HuH-7 (cell line): ENCODE measurements around the gene NUAK2.
A peak's percentile ranks its signal among the peaks of the same experiment; 100 is the strongest.

ENCODE experiments used
- DNase-seq: peaks from one replicate; pipeline ENCODE4 v3.0.0; 2011; ENCODE audit warnings: low spot score

Gene NUAK2

DNA sequence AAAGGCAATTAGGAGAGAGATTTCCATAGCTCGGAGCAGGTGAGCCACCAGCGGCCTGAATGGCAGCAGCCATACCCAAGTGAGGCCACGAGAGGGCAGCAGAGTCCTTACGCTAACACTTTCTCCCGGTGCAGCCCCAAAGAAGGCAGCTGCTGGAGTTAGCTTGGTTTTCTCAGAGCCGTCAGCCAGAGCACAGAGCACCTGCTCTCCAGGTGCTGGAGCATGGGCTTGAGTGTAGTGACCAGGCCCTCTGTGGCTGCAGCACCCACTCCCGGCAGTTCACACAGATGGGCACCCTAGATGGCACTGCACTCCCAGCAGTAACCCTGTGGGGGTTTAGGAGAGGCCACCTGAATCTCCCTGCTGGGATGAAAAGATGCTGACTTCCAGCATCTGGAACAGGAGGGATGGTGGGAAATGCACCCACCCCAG lies 48.0 kb downstream of the NUAK2 start:
- DNase-seq: peak; percentile 95

DNA sequence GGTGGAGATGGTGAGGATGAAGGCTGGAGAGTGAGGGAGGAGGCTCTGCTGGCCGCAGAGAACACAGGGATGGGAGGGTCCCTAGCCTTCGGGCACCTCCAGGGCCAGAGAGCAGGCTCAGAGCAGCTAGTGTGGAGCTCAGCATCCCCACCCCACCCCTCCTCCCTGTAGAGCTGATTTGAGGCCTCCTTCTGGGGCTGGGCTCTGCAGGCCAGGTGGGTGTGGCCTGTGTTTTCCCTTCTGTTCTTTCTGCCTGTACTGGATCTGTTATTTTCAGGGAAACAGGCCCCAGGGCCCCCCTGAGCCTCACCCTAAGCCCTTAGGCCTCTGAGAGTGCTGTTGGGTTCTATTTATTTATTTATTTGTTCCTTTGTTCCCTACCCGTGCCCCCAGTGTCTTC lies 49.0 kb downstream of the NUAK2 start:
- DNase-seq: no peak

DNA sequence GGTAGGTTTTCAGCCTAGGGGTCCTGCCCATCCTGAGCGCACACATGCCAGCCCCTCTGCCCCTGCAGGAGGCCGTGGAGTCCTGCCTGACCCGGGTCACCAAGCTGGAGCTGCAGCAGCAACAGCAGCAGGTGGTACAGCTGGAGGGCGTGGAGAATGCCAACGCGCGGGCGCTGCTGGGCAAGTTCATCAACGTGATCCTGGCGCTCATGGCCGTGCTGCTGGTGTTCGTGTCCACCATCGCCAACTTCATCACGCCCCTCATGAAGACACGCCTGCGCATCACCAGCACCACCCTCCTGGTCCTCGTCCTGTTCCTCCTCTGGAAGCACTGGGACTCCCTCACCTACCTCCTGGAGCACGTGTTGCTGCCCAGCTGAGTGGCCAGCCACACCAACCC lies 49.8 kb downstream of the NUAK2 start:
- no peak for DNase-seq

- no peak for DNase-seq
These were observed 50.3 kb downstream of the NUAK2 start for GRCh38 chr1:205271277-205271676.

DNA sequence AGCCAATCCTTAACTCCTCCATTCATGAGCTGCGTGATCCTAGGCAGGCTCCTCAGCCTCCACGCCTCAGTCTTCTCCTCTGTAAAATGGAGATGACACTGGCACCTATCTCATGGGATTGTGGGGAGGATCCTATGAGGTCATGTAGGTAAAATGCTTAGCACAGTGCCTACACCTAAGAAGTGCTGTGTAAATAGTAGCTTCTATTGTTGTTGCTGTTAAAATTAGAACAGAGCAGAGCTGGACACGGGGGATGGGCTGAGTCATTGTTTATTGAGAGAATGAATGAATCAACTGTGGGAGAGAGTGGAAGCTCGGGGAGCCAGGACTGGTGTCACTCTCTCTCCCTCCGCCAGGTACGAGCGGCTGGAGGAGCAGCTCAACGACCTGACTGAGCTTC lies 50.8 kb downstream of the NUAK2 start:
- DNase-seq: no peak

DNA sequence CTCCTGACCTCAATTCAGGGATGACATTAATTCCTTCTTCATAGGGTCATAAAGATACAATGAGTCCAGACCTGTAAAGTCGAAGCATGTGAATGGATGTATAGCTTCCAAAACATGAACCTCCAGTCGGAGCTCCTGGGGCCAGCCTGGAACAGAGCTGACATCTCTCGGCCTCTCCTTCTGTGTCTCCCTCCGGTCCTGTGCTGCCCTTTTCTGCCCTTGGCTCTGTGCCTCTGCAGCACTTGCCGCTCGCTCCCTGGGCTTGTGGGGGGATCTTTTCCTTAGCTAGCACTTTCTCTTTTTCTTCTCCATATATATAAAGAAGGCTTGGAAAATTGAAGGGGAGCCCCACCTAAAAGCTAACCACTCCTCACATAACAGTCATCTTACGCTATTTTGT lies 51.3 kb downstream of the NUAK2 start:
- no peak for DNase-seq

- DNase-seq: no peak
These were observed 51.8 kb downstream of the NUAK2 start for GRCh38 chr1:205269711-205270110.

DNA sequence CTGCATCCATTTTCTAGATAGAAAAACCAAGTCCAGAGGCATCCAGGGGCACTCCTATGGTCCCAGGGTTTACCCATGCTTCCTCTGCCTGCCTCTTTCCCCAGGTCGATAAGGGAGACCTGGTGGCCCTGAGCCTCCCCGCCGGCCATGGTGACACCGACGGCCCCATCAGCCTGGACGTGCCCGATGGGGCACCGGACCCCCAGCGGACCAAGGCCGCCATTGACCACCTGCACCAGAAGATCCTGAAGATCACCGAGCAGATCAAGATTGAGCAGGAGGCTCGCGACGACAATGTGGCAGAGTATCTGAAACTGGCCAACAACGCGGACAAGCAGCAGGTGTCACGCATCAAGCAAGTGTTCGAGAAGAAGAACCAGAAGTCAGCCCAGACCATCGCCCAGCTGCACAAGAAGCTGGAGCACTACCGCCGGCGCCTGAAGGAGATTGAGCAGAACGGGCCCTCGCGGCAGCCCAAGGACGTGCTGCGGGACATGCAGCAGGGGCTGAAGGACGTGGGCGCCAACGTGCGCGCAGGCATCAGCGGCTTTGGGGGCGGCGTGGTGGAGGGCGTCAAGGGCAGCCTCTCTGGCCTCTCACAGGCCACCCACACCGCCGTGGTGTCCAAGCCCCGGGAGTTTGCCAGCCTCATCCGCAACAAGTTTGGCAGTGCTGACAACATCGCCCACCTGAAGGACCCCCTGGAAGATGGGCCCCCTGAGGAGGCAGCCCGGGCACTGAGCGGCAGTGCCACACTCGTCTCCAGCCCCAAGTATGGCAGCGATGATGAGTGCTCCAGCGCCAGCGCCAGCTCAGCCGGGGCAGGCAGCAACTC lies 52.5 kb downstream of the NUAK2 start:
- no peak for DNase-seq

GRCh38 chr1:205267306-205267902 lies 54.1 kb downstream of the NUAK2 start:
- no peak for DNase-seq

DNA sequence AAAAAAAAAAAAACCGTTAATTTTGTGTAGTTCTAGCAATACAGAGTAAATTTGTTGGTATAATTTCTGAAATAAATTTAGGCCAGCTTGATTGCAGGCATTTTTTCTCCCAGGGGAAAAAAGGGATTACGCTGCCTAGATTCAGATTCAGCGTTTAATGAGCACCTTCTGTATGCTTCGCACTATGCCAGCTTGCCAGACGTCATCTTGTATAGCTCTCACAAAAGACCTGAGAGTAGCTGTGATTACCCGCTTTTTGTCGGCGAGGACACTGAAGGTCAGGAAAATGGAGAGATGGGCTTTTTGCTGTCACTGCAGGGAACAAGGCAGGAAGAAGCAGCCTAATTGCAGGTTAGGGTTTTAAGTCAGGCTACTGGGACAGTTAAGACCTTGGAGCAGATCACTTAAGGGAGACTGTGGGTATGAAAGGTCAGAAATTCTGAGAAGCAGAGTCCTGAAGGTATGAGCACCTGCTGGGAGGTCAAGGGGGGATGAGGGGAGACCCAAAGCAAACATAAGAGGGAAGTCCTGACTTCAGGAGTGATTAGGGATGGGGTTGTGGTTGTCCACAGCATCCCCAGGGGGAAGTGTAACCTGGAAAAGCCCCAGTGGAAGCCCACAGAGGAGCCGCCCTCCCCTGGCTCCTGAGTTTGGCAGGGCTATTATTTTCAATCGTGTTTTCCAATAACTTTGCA lies 54.8 kb downstream of the NUAK2 start:
- no peak for DNase-seq

GRCh38 chr1:205263580-205264190 lies 57.9 kb downstream of the NUAK2 start:
- no peak for DNase-seq

DNA sequence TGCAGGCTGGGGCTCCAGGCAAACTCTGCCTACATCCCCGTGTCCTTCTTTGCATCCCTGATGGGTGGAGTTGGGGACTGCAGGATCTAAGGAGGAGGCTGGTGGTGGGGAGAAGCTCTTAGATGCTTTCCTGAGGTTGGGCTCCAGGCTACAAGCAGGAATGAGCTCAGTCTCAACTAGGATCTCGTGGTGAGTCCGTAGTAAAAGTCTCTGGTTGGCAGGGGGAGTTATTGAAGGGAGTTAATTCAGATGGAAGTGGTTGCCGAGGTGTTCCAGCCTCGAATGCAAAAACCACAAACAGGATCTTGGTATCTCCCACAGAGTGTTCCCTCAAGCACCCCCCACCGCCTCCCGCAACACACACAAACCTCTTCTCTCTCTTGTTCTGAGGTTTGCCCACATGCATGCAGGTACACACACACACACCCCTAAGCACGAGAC lies 58.8 kb downstream of the NUAK2 start:
- no peak for DNase-seq

DNA sequence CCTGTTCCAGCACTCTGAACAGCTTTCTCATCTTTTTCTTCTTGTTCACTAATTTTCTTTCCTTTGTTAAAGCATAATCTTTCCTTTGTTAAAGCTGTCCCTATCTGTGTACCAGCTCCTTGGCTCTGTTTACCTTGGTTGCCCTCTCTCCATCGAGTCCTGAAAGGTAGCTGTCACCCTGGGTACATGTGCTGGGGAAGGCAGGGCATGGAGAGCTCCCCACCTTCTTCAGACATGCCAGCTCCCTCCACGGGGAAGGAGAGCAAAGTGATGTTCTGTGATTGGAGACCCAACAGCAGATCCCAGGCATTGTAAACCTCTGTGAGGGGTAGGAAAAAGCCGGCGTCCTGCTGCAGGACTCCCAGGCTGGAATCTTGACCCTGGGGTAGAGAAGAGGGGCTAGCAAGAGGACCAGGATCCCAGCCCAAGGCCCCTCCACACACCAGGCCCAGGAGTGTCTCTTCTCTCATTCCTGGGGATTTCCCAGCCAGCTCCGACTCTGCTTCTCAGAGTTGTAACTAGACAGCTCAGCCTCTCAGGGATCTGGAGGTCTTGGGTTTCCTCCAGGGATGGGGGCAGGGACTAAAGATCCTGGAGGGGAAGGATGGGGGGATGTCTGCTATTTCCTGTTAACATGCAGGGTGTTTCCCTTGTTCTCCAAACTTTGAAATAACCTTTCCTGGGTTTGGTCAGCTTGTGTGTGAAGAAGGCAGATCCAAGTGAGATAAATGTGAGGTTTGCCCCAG lies 59.4 kb downstream of the NUAK2 start:
- no peak for DNase-seq

GRCh38 chr1:205260948-205261732 lies 60.4 kb downstream of the NUAK2 start:
- no peak for DNase-seq

DNA sequence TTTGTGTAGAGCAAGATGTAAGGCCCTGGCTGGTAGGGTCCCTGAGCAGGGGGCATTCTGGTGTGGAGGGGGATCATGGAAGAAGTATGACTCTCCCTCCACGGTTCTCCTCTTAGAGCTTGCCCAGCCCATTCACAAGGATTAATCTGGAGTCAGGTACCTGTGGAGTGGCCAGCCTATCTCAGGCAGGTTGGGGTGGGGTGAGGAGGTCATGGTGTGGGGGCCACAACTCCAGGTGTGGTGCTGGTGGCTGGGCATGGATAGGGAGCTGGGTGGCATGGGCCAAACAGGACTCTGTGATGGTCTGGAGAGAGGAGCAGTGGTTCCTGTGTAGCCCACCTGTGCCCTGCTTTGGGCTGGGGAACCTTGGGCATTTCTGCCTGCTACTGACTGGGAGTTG lies 61.5 kb downstream of the NUAK2 start:
- no peak for DNase-seq

DNA sequence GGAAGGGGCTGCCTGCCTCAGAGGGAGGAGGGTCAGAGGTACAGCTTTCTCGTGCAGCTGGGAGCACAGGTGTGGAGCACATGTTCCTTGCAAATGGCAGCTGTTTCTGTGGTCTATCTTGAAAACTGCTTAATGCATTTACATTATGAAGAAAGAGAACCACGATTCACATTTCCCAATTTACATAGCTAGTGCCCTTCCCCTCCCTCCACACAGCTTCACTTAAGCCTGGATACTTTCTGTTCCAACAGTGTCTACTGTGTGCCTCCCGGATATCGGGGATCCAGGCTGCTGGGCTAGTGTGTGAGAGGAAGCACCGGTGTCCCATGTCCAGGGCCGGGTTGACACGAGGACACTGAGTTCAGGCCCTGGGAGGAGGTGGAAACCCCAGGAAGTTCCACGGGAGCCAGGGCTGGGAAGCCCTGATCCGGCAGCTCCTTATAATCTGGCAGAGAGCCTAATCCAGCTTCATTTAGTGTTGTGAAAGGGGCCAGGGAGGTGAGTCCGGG lies 62.2 kb downstream of the NUAK2 start:
- DNase-seq: no peak

DNA sequence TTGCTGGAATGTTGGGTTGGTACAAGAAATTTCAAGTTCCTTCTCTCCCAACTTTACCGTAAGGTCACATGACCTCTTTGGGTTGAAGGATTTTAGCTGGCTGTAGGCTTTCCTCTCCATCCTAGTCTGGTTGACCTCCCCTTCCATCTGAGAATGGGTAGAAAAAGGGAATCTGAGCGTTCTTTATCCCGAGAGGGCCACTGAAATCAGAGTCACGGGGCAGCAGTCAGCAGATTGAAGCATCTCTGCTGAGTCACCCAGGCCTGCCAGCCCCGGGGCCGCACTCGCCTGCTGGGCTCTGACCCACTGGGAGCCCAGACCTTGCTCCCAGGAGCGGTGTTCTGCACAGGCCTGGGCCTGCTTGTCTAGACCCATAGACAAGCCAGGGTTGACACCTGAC lies 62.8 kb downstream of the NUAK2 start:
- DNase-seq: no peak

GRCh38 chr1:205258261-205258691 lies 63.3 kb downstream of the NUAK2 start:
- DNase-seq: no peak

- DNase-seq: no peak
These were observed 63.8 kb downstream of the NUAK2 start for GRCh38 chr1:205257735-205258134.

DNA sequence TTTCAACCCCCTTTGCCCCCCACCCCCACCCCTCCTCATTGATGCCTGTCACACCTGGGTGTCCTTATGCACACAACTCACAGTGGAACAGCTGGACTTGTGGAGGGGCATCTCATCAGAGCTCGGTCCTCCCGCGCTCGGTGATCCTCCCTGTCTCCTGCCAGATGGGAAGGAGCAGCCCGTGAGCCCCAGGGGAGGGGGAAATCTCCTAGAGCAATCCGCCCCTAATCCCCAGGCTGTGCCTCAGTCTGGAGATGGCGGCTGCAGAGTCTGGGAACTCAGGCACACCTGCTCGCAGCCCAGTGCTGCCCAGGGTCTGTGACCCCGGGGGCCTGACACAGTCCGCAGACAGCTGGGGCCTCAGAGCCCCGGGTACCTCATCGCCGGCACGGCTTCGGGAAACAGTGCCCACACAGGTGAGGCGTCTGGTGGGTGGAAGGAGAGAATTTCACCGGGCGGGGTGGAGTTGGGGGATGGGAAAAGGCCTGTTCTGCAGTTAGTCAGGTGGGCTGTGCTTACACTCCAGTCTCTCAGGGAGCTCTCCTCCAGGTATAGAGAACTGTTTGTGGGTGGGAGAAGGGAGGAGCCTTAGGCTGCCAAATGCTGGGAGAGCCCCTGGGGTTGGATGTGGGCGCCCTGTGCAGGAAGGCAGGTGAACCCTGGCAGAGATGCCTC lies 64.5 kb downstream of the NUAK2 start:
- DNase-seq: no peak
